Left ventricle myocardium inferior (tissue), 1 donor: Measurements from ENCODE around the gene ZNF771. TPM values are rescaled to one million over a fixed set of nuclear protein-coding genes. Genes with fewer than 3 reads are reported as not detected.

Source experiments
- DNase-seq: peaks from one replicate; pipeline ENCODE4 v3.0.0-alpha.2; 2020
- H3K27ac ChIP-seq: fragments of 200-600 bp; replicated peaks from 2 replicates; pipeline ENCODE4 v1.8.0; 2021
- H3K27me3 ChIP-seq: fragments of 200-600 bp; 2 replicates; pipeline ENCODE4 v1.8.0; 2021; ENCODE audit warnings: low read depth
- H3K36me3 ChIP-seq: fragments of 200-600 bp; 2 replicates; pipeline ENCODE4 v1.8.0; 2021
- H3K4me1 ChIP-seq: fragments of 200-600 bp; 2 replicates; pipeline ENCODE4 v1.8.0; 2021
- H3K4me3 ChIP-seq: fragments of 200-600 bp; 2 replicates; pipeline ENCODE4 v1.8.0; 2021; ENCODE audit warnings: mild to moderate bottlenecking, moderate library complexity
- H3K9me3 ChIP-seq: fragments of 200-600 bp; replicated peaks from 2 replicates; pipeline ENCODE4 v1.8.0; 2021
- intact Hi-C: fragments of 100-400 bp; cut with micrococcal nuclease; formaldehyde crosslinking; loops from one replicate; pipeline ENCODE4 v1.11.0; 2022
- total RNA-seq: library from RNA; stranded (reverse); fragmentation: NEBNext Ultra II Directional; extraction: Animal tissue kit (Norgen Biotek cat#: 25700); gene quantifications from one replicate; pipeline ENCODE4 v1.2.1, GENCODE V29; 2021
- TF ChIP-seq, protein P1 (sequence below): fragments of 200-600 bp; IDR thresholded peaks from 2 replicates; pipeline ENCODE4 v1.8.0; 2021; ENCODE audit warnings: antibody characterized with exemption, mild to moderate bottlenecking, borderline replicate concordance
- donor health status: DM: no; HTN: yes; CAD: no; lungs with severe emphysema.

ZNF771 gene
- total RNA-seq, 1 donor from 2014 or later = 8.1 TPM

DNA sequence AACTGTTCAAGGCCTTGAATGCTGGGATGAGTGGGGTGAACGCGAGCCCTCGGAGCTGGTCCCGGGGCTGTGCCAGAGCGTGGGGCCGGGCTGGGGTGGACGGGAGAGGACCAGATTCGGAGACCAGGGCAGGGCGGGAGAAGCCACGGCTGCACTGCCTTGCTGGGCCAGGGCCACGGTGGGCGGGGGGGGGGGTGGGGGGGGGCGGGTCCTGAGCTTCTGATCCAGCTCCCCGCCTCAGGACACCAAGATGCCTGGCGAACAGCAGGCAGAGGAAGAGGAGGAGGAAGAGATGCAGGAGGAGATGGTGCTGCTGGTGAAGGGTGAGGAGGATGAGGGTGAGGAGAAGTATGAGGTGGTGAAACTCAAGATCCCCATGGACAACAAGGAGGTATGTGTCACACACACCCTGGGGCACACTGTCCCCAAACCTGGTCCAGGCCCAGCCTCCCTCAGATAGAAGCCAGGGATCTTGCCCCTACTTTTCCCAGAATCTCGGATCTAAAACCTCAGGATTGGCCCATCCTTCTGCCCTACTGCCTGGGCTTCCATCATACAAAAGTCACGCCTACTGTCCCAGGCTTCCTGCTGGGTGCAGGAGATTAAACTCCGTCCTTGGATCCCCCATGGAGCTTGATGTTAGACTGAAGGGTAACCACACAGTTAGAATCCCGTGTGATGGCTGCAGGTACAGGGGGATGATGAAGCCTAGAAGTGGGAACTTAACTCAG is 563 bp downstream of the ZNF771 start:
- H3K27ac ChIP-seq = peak overlapping the region; percentile 88
- TF ChIP-seq, protein P1, sequence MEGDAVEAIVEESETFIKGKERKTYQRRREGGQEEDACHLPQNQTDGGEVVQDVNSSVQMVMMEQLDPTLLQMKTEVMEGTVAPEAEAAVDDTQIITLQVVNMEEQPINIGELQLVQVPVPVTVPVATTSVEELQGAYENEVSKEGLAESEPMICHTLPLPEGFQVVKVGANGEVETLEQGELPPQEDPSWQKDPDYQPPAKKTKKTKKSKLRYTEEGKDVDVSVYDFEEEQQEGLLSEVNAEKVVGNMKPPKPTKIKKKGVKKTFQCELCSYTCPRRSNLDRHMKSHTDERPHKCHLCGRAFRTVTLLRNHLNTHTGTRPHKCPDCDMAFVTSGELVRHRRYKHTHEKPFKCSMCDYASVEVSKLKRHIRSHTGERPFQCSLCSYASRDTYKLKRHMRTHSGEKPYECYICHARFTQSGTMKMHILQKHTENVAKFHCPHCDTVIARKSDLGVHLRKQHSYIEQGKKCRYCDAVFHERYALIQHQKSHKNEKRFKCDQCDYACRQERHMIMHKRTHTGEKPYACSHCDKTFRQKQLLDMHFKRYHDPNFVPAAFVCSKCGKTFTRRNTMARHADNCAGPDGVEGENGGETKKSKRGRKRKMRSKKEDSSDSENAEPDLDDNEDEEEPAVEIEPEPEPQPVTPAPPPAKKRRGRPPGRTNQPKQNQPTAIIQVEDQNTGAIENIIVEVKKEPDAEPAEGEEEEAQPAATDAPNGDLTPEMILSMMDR = no peak
- peaks cover 11% of the 10 kb centered on the region for H3K36me3 ChIP-seq
- intact Hi-C loops = no loop called here
- no peaks in the 10 kb centered on the region for H3K9me3 ChIP-seq
- H3K27me3 ChIP-seq = no peaks in the 10 kb centered on the region
- H3K4me3 ChIP-seq = peak overlapping the region; percentile 80
- no peak for DNase-seq
- H3K4me1 ChIP-seq = peaks cover 37% of the 10 kb centered on the region

DNA sequence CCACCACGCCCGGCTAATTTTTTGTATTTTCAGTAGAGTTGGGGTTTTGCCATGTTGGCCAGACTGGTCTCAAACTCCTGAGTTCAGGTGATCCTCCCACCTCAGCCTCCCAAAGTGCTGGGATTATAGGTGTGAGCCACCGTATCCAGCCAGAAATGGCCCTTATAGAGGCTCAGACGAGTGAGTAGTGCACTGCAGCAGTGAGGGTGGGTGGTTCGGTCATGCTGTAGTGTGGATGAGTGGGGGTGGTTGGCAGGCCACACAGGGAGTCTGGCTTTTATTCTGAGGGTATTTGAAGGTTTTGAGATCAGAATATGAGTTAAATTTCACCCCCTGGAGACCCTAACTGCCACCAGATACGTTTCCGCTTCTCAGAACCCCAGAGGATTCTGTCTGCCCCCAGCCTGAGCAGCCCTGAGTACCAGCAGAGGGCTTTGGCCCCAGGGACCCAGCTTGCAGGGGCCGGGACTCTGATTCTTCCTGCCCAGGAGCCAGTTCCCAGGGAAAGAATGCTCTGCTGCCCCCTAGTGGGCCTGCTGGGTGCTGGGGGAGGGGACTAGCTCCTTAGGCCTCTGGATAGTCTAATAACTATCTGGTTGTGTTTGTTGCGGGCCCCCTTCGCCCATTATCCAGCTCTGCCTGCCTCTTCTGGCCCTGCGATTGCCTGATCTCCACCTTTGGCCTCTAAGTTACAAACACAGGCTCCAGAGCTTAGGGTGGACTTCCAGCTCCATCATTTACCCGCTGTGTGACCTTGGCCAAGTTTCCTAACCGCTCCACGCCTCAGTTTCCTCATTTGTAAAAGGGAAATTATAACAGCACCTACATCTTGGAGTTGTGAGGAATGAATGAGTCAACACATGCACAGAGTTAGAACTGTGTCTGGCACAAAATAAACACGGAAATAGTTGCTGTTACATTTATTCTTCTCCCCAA is 2.0 kb downstream of the ZNF771 start:
- peak overlapping the region; percentile 18 for H3K4me3 ChIP-seq

DNA sequence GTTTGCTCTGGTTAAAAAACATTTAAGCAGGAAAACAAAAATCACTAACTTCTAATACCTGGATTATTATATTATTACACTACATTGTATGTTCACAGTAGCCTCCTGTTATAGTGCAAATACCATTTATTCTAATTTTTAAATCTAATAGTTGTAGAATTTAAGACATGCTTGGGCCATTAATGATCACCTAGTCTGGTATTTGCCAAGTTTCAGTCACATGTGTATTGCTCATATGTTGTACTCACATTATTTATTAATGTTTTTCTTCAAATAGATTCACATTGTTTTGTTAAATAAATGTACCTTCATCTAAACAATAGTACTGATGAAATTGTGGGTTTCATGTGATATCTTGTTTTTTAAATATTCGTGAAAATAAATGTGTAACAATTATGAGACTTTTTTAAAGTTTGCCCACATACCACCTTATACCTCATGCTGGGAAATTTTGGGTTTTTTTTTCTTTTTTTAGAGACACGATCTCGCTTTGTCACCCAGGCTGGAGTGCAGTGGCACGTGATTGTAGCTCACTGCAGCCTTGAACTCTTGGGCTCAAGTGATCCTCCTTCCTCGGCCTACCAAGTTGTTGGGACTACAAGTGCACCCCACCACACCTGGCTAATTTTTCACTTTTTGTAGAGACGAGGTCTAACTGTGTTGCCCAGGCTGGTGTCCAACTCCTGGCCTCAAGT is 5.9 kb downstream of the ZNF771 start:
- peaks cover 32% of the 10 kb centered on the region for H3K4me1 ChIP-seq
- DNase-seq = no peak

More for the DNA sequence above, 2.0 kb downstream of the ZNF771 start:
- intact Hi-C loops = no loop called here
- Histone ChIP-seq H3K4me1 (peaks cover 37% of the 10 kb centered on the region), H3K27me3 (no peaks in the 10 kb centered on the region), H3K27ac (peak overlapping the region; percentile 52), H3K9me3 (no peaks in the 10 kb centered on the region), H3K36me3 (peaks cover 15% of the 10 kb centered on the region)
- TF ChIP-seq, protein P1 = peak; percentile 96
- peak; percentile 90 for DNase-seq

DNA sequence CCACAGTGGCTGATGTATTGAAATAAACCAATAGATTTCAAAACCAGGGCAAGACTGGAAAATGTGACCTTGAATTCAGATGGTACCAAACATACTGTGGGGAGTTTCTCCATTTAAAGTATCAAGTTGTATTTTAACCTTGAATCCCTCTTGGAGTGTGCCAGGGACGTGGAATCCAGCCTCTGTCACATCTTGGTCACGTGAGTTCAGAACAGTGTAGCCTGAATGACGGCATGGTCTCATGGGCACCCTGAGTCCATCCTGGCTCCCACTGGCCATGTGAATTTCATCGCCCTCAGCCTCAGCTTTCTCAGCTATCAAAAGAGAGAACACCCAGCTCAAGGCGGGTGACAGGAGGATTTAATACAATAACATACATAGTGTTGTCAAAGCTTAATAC is 6.8 kb downstream of the ZNF771 start:
- Histone ChIP-seq H3K27me3 (no peaks in the 10 kb centered on the region), H3K4me1 (peaks cover 26% of the 10 kb centered on the region), H3K9me3 (no peaks in the 10 kb centered on the region), H3K4me3 (no peak overlapping the region), H3K36me3 (peaks cover 15% of the 10 kb centered on the region), H3K27ac (peak overlapping the region; percentile 51)
- DNase-seq = no peak
- TF ChIP-seq, protein P1 = no peak
- intact Hi-C loops = no loop called here

More for the DNA sequence above, 5.9 kb downstream of the ZNF771 start:
- intact Hi-C loops = no loop called here
- TF ChIP-seq, protein P1 = no peak
- H3K36me3 ChIP-seq = peaks cover 15% of the 10 kb centered on the region
- peak overlapping the region; percentile 51 for H3K27ac ChIP-seq
- H3K9me3 ChIP-seq = no peaks in the 10 kb centered on the region
- no peaks in the 10 kb centered on the region for H3K27me3 ChIP-seq
- no peak overlapping the region for H3K4me3 ChIP-seq

DNA sequence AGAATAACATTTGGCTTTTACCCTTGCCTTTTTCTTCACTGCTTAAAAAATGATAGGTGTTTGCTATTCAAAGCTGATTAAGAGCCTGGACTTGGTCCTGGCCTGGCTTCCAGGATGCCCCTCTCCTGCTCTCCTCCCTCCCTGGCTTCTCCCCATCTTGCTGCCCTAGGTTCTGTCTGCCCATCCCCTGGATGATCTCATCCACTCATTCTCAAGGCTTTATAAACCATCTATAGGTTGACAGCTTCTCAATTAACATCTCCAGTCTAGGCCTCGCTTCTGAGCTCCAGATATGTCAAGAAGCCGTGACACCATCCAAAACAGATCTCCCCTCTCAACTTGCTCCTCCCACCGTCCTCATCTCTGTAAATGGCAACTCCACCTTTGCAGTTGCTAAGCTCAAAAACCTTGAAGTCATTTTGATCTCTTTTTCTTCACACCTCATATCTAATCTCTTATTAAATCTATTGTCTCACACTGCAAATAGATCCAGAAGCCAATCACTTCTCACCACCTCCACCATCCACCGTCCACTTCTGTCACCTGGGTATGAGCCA is 8.7 kb downstream of the ZNF771 start:
- Histone ChIP-seq H3K27ac (no peak overlapping the region), H3K4me3 (no peak overlapping the region), H3K4me1 (peaks cover 15% of the 10 kb centered on the region), H3K9me3 (no peaks in the 10 kb centered on the region), H3K36me3 (peaks cover 15% of the 10 kb centered on the region), H3K27me3 (no peaks in the 10 kb centered on the region)
- DNase-seq = no peak
- TF ChIP-seq, protein P1 = no peak
- intact Hi-C loops = no loop called here
